Activated CD8-positive, alpha-beta T cell treated with anti-CD3 and anti-CD28 coated beads for 36 hours (primary cell): ENCODE measurements around the gene CCDC30. TPM values are rescaled to one million over a fixed set of nuclear protein-coding genes. Genes with fewer than 3 reads are reported as not detected.

ENCODE experiments used
- ATAC-seq: fragments of 200-7000 bp; cut with Tn5 transposase; one replicate; pipeline ENCODE4 v1.10.0; 2021; ENCODE audit warnings: mild to moderate bottlenecking, moderate library complexity
- CTCF ChIA-PET: fragments of 350-600 bp; sonication (Branson Sonifier 250); formaldehyde crosslinking; loops from one replicate; lab custom pipeline; 2021; ENCODE audit warnings: antibody characterized with exemption; lab: Charles Lee
- POLR2A ChIA-PET: fragments of 350-600 bp; sonication (Branson Sonifier 250); formaldehyde crosslinking; loops from one replicate; lab custom pipeline; 2021; ENCODE audit warnings: antibody characterized with exemption; lab: Charles Lee
- DNase-seq: peaks from one replicate; pipeline ENCODE4 v3.0.0-alpha.2; 2020
- H3K27ac Mint-ChIP-seq: one replicate; pipeline ENCODE4 v1.8.0; 2021; ENCODE audit warnings: mild to moderate bottlenecking, mixed read lengths
- H3K27me3 Mint-ChIP-seq: one replicate; pipeline ENCODE4 v1.8.0; 2021; ENCODE audit warnings: mixed read lengths
- H3K36me3 Mint-ChIP-seq: one replicate; pipeline ENCODE4 v1.8.0; 2021; ENCODE audit warnings: low read depth, mixed read lengths
- H3K4me1 Mint-ChIP-seq: one replicate; pipeline ENCODE4 v1.8.0; 2021; ENCODE audit warnings: low read depth, mixed read lengths
- H3K4me3 Mint-ChIP-seq: one replicate; pipeline ENCODE4 v1.8.0; 2021; ENCODE audit warnings: mild to moderate bottlenecking, moderate library complexity, mixed read lengths
- H3K9me3 Mint-ChIP-seq: one replicate; pipeline ENCODE4 v1.8.0; 2021; ENCODE audit warnings: mixed read lengths
- CTCF ChIP-seq: fragments of 200-600 bp; IDR thresholded peaks from one replicate; pipeline ENCODE4 v1.8.0; 2022; ENCODE audit warnings: antibody characterized with exemption, mild to moderate bottlenecking
- intact Hi-C: fragments of 100-400 bp; cut with micrococcal nuclease; formaldehyde crosslinking; loops from one replicate; pipeline ENCODE4 v1.10.0; 2022
- total RNA-seq, 2 experiments: library from RNA; stranded (reverse); gene quantifications; one replicate each; pipeline ENCODE4 v1.2.3, GENCODE V29; 2021

CCDC30 gene
- total RNA-seq, 2 experiments from 2014 or later: 0.60 to 3.0 TPM

GRCh38 chr1:42456754-42457089 is 6.4 kb upstream of the CCDC30 start:
- peak; percentile 71 for DNase-seq

GRCh38 chr1:42461196-42461595 is 1.9 kb upstream of the CCDC30 start:
- Mint-ChIP-seq H3K27ac (peak overlapping the region; percentile 57), H3K27me3 (no peaks in the 10 kb centered on the region), H3K36me3 (peaks cover 34% of the 10 kb centered on the region), H3K9me3 (no peaks in the 10 kb centered on the region), H3K4me3 (no peak overlapping the region), H3K4me1 (peaks cover 40% of the 10 kb centered on the region)
- ATAC-seq (no peak), DNase-seq (no peak)
- TF ChIP-seq CTCF: no peak
- ChIA-PET POLR2A (no interaction called here), CTCF (no interaction called here)
- intact Hi-C loops: no loop called here

More at GRCh38 chr1:42456754-42457089, 6.4 kb upstream of the CCDC30 start:
- peak; percentile 55 for ATAC-seq
- H3K36me3 Mint-ChIP-seq: peaks cover 35% of the 10 kb centered on the region
- H3K4me1 Mint-ChIP-seq: peaks cover 30% of the 10 kb centered on the region
- intact Hi-C loops: no loop called here
- POLR2A ChIA-PET: interaction anchor here (1.1 to 1.2 kb wide), 3 partner anchors 13 to 226 kb away, joined by 3 to 5 read pairs (median 4); partner anchors contain the start of gene YBX1
- H3K9me3 Mint-ChIP-seq: no peaks in the 10 kb centered on the region
- no peaks in the 10 kb centered on the region for H3K27me3 Mint-ChIP-seq
- peak overlapping the region; percentile 86 for H3K4me3 Mint-ChIP-seq
- CTCF ChIA-PET: interaction anchor here (0.6 to 1.6 kb wide), 4 partner anchors 11 to 390 kb away, joined by 3 to 4 read pairs (median 3); partner anchors contain the start of gene ZNF691
- peak overlapping the region; percentile 99 for H3K27ac Mint-ChIP-seq
- TF ChIP-seq CTCF: no peak

- Mint-ChIP-seq H3K9me3 (no peaks in the 10 kb centered on the region), H3K4me3 (peak overlapping the region; percentile 78), H3K27ac (no peak overlapping the region), H3K36me3 (peaks cover 15% of the 10 kb centered on the region), H3K27me3 (no peaks in the 10 kb centered on the region), H3K4me1 (peaks cover 30% of the 10 kb centered on the region)
- no peak for TF ChIP-seq CTCF
- CTCF ChIA-PET: interaction anchor here (1.4 kb wide), 1 partner anchor 193 kb away, joined by 4 read pairs; no protein-coding TSS in a partner anchor
- POLR2A ChIA-PET: interaction anchor here (1.0 to 2.8 kb wide), 3 partner anchors 10 to 219 kb away, joined by 3 to 12 read pairs (median 4); partner anchors contain the start of gene YBX1
- no peak for ATAC-seq
- no peak for DNase-seq
- intact Hi-C loops: no loop called here
These were observed 835 bp downstream of the CCDC30 start for GRCh38 chr1:42463921-42464320.

GRCh38 chr1:42466030-42466429 is 2.9 kb downstream of the CCDC30 start:
- no peaks in the 10 kb centered on the region for H3K27me3 Mint-ChIP-seq
- ChIA-PET POLR2A (no interaction called here), CTCF (no interaction called here)
- no peak for DNase-seq
- intact Hi-C loops: no loop called here
- TF ChIP-seq CTCF: no peak
- H3K4me1 Mint-ChIP-seq: peaks cover 17% of the 10 kb centered on the region
- peaks cover under 1% of the 10 kb centered on the region for H3K36me3 Mint-ChIP-seq
- H3K27ac Mint-ChIP-seq: no peak overlapping the region
- ATAC-seq: no peak
- no peak overlapping the region for H3K4me3 Mint-ChIP-seq
- H3K9me3 Mint-ChIP-seq: no peaks in the 10 kb centered on the region

- Mint-ChIP-seq H3K27me3 (no peaks in the 10 kb centered on the region), H3K9me3 (no peaks in the 10 kb centered on the region), H3K4me1 (no peaks in the 10 kb centered on the region), H3K27ac (no peak overlapping the region), H3K4me3 (no peak overlapping the region), H3K36me3 (no peaks in the 10 kb centered on the region)
- intact Hi-C loops: no loop called here
- POLR2A ChIA-PET: interaction anchor here (0.6 to 1.0 kb wide), 2 partner anchors 13 to 54 kb away, joined by 3 to 4 read pairs; no protein-coding TSS in a partner anchor
- ATAC-seq (no peak), DNase-seq (no peak)
- no peak for TF ChIP-seq CTCF
- CTCF ChIA-PET: no interaction called here
These were observed 6.6 kb downstream of the CCDC30 start for GRCh38 chr1:42469727-42470126.
